Activated B cell treated with CpG ODN at 0.5 μM for 24 hours (primary cell): ENCODE results near the gene PCP4. TPM values are rescaled to one million over a fixed set of nuclear protein-coding genes. Genes with fewer than 3 reads are reported as not detected.

Experiments
- ATAC-seq: fragments of 200-7000 bp; cut with Tn5 transposase; one replicate; pipeline ENCODE4 v1.10.0; 2021; ENCODE audit warnings: low read depth, mild to moderate bottlenecking, moderate library complexity
- CTCF ChIA-PET: fragments of 350-600 bp; sonication (Branson Sonifier 250); formaldehyde crosslinking; loops from one replicate; lab custom pipeline; 2021; ENCODE audit warnings: antibody characterized with exemption; lab: Charles Lee
- POLR2A ChIA-PET: fragments of 350-600 bp; sonication (Branson Sonifier 250); formaldehyde crosslinking; loops from one replicate; lab custom pipeline; 2021; ENCODE audit warnings: antibody characterized with exemption; lab: Charles Lee
- DNase-seq: peaks from one replicate; pipeline ENCODE4 v3.0.0; 2022
- H3K27ac Mint-ChIP-seq: one replicate; pipeline ENCODE4 v1.8.0; 2020; ENCODE audit warnings: mixed read lengths
- H3K27me3 Mint-ChIP-seq: one replicate; pipeline ENCODE4 v1.8.0; 2021; ENCODE audit warnings: mixed read lengths
- H3K36me3 Mint-ChIP-seq: one replicate; pipeline ENCODE4 v1.8.0; 2021; ENCODE audit warnings: low read depth, mixed read lengths
- H3K4me1 Mint-ChIP-seq: one replicate; pipeline ENCODE4 v1.8.0; 2021; ENCODE audit warnings: mixed read lengths
- H3K4me3 Mint-ChIP-seq: one replicate; pipeline ENCODE4 v1.8.0; 2020; ENCODE audit warnings: mild to moderate bottlenecking, mixed read lengths
- H3K9me3 Mint-ChIP-seq: one replicate; pipeline ENCODE4 v1.8.0; 2020; ENCODE audit warnings: mixed read lengths
- intact Hi-C: fragments of 100-400 bp; cut with micrococcal nuclease; formaldehyde crosslinking; loops from one replicate; pipeline ENCODE4 v1.15.1; 2024
- total RNA-seq: library from RNA; stranded (reverse); gene quantifications from 2 replicates; pipeline ENCODE4 v1.2.3, GENCODE V29; 2022
- TF ChIP-seq, protein P1 (sequence below): fragments of 200-600 bp; IDR thresholded peaks from one replicate; pipeline ENCODE4 v1.8.0; 2022; ENCODE audit warnings: antibody characterized with exemption, mild to moderate bottlenecking

The PCP4 gene
- total RNA-seq, 1 donor from 2014 or later = not detected

DNA sequence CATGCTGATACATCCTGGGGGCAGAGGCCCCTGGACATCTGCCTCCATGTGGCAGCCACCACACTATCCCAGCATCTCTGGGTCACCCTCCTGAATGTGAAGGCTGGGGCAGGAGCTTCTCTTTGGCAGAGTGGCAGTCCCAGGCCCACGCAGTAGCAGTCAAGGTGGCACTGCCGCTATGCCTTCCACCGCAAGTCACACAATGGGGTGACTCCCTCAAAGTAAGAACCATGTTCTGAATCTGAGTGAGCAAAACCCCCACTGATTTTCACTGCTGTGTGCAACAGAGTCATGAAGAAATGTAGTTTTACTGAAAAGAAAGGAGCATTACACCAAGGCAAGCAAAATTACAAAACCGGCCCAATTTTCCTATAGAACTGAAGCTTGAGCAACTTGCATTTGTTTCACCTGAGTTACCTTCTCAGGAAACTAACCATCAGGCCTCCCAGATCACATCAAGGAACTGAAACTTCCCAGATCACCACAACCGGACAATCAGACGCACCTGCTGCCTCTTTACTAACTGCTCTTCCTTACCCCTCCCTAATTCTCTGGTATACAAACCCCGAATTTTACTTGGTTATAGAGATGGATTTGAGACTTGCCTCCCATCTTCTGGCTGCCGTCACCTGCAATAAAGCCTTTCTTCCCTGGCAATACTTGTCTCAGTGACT, 102.6 kb downstream of the PCP4 start:
- CTCF ChIA-PET = no interaction called here
- H3K4me1 Mint-ChIP-seq = no peaks in the 10 kb centered on the region
- no peak for ATAC-seq
- TF ChIP-seq, protein P1, sequence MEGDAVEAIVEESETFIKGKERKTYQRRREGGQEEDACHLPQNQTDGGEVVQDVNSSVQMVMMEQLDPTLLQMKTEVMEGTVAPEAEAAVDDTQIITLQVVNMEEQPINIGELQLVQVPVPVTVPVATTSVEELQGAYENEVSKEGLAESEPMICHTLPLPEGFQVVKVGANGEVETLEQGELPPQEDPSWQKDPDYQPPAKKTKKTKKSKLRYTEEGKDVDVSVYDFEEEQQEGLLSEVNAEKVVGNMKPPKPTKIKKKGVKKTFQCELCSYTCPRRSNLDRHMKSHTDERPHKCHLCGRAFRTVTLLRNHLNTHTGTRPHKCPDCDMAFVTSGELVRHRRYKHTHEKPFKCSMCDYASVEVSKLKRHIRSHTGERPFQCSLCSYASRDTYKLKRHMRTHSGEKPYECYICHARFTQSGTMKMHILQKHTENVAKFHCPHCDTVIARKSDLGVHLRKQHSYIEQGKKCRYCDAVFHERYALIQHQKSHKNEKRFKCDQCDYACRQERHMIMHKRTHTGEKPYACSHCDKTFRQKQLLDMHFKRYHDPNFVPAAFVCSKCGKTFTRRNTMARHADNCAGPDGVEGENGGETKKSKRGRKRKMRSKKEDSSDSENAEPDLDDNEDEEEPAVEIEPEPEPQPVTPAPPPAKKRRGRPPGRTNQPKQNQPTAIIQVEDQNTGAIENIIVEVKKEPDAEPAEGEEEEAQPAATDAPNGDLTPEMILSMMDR = no peak
- peaks cover 9% of the 10 kb centered on the region for H3K9me3 Mint-ChIP-seq
- DNase-seq = no peak
- H3K4me3 Mint-ChIP-seq = no peak overlapping the region
- no peaks in the 10 kb centered on the region for H3K27me3 Mint-ChIP-seq
- H3K27ac Mint-ChIP-seq = no peak overlapping the region
- H3K36me3 Mint-ChIP-seq = no peaks in the 10 kb centered on the region
- intact Hi-C loops = no loop called here
- POLR2A ChIA-PET = no interaction called here

DNA sequence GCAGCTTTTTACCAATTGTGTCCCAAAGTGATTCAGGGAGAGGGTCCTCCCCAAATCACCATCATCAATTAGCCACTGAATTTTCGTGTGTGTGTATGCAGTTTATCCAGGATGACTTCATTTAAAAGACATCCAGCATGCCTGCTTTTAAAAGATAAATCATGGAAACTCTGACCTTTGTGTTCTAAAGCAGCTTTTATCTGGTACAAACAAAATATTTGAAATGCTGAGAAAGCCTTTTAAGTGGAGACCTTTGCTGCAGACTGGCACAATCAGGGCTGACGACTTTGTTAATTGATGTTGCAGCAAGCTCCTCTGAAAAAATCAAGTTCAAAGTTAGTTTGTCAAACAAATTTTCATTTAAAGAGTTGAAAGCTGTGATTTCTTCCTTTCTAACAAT, 104.7 kb downstream of the PCP4 start:
- TF ChIP-seq, protein P1 = no peak
- CTCF ChIA-PET = no interaction called here
- H3K36me3 Mint-ChIP-seq = no peaks in the 10 kb centered on the region
- intact Hi-C loops = no loop called here
- peaks cover 9% of the 10 kb centered on the region for H3K9me3 Mint-ChIP-seq
- H3K27me3 Mint-ChIP-seq = no peaks in the 10 kb centered on the region
- H3K4me1 Mint-ChIP-seq = no peaks in the 10 kb centered on the region
- POLR2A ChIA-PET = no interaction called here
- no peak for ATAC-seq
- no peak overlapping the region for H3K4me3 Mint-ChIP-seq
- no peak for DNase-seq
- no peak overlapping the region for H3K27ac Mint-ChIP-seq

DNA sequence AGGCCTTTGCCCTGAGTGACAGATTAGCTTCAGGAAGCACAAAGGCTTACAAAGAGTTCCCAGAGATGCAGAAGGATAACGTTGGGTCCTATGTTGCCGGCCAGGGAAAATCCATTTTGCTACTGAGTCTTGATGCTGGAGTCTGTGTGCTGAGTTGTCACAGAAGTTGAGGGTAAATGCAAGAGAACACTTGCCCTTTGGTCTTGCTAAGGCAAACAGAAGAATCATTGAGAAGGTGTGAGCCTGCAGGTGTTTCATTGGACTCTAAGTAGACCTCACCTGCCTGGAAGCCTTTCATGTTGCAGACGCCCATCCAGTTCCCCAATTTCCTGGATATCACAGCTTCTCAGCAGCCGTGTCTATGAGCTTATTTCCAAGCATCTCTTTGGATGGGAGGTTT, 105.2 kb downstream of the PCP4 start:
- Mint-ChIP-seq H3K9me3 (peaks cover 9% of the 10 kb centered on the region), H3K4me1 (no peaks in the 10 kb centered on the region), H3K27ac (no peak overlapping the region), H3K4me3 (no peak overlapping the region), H3K27me3 (no peaks in the 10 kb centered on the region), H3K36me3 (no peaks in the 10 kb centered on the region)
- TF ChIP-seq, protein P1 = no peak
- CTCF ChIA-PET = no interaction called here
- ATAC-seq (no peak), DNase-seq (no peak)
- POLR2A ChIA-PET = no interaction called here
- intact Hi-C loops = no loop called here

DNA sequence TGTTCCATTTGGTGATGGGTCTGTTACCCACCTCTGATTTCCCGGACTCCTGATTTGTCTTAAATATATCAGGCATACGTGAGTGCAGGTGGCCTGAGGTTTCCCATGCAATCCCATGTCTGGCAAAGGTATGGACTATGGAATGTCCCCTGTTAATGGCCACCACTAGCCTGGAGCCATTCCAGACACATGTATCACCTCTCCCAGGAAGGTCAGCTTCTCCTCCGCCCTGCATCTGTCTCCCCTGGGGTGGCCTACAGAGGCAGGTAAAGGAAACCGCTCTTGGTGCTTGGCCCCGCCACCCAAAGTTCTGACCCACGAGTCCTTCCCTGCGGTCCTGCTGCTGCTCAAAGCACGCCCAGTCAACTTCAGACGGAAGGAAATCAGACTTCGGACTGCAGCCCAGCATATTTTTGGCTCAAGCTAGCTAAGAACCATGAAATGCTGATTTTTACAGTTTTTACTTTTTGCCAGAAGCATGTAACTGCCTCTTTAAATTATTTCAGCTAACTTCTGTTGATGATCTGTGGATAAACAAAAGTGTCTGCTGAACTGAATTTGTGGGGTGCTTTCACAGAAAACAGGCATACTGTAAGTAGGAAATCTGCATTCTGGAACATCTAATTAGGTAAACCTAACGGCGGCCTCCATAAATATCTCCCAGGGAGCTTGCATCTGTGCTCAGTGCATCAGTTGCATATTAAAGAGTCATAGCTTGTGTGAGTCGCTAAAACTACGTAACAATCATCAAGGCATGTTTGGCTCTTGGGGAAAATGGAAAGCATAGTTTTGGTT, 105.9 kb downstream of the PCP4 start:
- ChIA-PET POLR2A (no interaction called here), CTCF (no interaction called here)
- ATAC-seq = no peak
- Mint-ChIP-seq H3K9me3 (peaks cover 7% of the 10 kb centered on the region), H3K27me3 (no peaks in the 10 kb centered on the region), H3K4me1 (no peaks in the 10 kb centered on the region), H3K36me3 (no peaks in the 10 kb centered on the region), H3K27ac (no peak overlapping the region), H3K4me3 (no peak overlapping the region)
- DNase-seq = no peak
- TF ChIP-seq, protein P1 = no peak
- intact Hi-C loops = no loop called here

DNA sequence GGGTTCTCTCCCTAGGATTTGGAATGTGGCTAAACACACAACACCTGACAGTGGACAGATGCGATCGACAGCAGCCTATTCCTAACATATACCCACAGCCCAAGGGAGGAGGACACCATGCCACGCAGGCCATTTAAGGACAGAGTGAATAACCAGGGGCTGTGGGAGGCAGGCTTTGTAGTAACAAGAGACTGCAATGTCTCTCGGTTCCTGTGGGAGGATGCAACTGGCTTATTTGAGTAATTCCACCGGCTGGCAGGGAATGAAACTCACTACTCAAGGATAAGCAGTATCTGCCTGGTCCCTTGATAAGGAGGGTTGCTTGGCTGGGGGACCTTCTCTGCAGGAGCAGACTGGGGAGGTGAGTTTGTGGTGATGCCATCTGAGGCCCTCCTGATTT, 109.6 kb downstream of the PCP4 start:
- no peaks in the 10 kb centered on the region for H3K36me3 Mint-ChIP-seq
- POLR2A ChIA-PET = no interaction called here
- H3K4me3 Mint-ChIP-seq = no peak overlapping the region
- no peak overlapping the region for H3K27ac Mint-ChIP-seq
- H3K4me1 Mint-ChIP-seq = no peaks in the 10 kb centered on the region
- H3K9me3 Mint-ChIP-seq = no peaks in the 10 kb centered on the region
- DNase-seq = no peak
- TF ChIP-seq, protein P1 = no peak
- no peaks in the 10 kb centered on the region for H3K27me3 Mint-ChIP-seq
- intact Hi-C loops = no loop called here
- no peak for ATAC-seq
- CTCF ChIA-PET = no interaction called here
